Peyer's patch (tissue), 4 donors: ENCODE results near the gene NFAM1. TPM values are rescaled to one million over a fixed set of nuclear protein-coding genes. Genes with fewer than 3 reads are reported as not detected.

Experiments used
- DNase-seq, 3 donors: peaks; one replicate each; pipeline ENCODE4 v3.0.0-alpha.2; 2017 to 2019
- H3K27ac ChIP-seq, 4 donors: fragments of 200-600 bp; sonication (generic); one replicate each; pipeline ENCODE4 v1.5.1; 2016 to 2019
- H3K27me3 ChIP-seq, 2 donors: fragments of 200-600 bp; sonication (generic); one replicate each; pipeline ENCODE4 v1.5.1; 2019
- H3K36me3 ChIP-seq, 3 donors: fragments of 200-600 bp; sonication (generic); one replicate each; pipeline ENCODE4 v1.5.1; 2016 to 2019
- H3K4me1 ChIP-seq, 4 donors: fragments of 200-600 bp; sonication (generic); one replicate each; pipeline ENCODE4 v1.5.1; 2016 to 2019
- H3K4me3 ChIP-seq, 4 donors: fragments of 200-600 bp; sonication (generic); 1 replicate in 3 of 4; 2 replicates in 1 of 4; pipeline ENCODE4 v1.5.1; 2016 to 2019; ENCODE audit warnings: mild to moderate bottlenecking in 1 of 4
- H3K9me3 ChIP-seq, 4 donors: fragments of 200-600 bp; sonication (generic); one replicate each; pipeline ENCODE4 v1.5.1; 2016 to 2019; ENCODE audit warnings: mild to moderate bottlenecking in 1 of 4
- CTCF ChIP-seq, 6 experiments: fragments of 450-650 bp in 4 of 6; fragments of 200-600 bp in 2 of 6; sonication (generic) in 1 of 6; IDR thresholded peaks; one replicate each; pipeline ENCODE4 v1.5.1; 2017 to 2019; ENCODE audit warnings: antibody characterized with exemption in 6 of 6, mild to moderate bottlenecking in 3 of 6, moderate library complexity in 1 of 6
- POLR2A ChIP-seq, 2 donors: fragments of 450-650 bp; IDR thresholded peaks; one replicate each; pipeline ENCODE4 v1.5.1; 2017; ENCODE audit warnings: antibody characterized with exemption in 2 of 2, mild to moderate bottlenecking in 2 of 2, moderate library complexity in 2 of 2
- total RNA-seq, 4 donors: library from RNA; depleted of rRNA; stranded (reverse); fragments of >200 nt; gene quantifications; one replicate each; pipeline ENCODE4 v1.1.0, GENCODE V29; 2016

The NFAM1 gene, protein sequence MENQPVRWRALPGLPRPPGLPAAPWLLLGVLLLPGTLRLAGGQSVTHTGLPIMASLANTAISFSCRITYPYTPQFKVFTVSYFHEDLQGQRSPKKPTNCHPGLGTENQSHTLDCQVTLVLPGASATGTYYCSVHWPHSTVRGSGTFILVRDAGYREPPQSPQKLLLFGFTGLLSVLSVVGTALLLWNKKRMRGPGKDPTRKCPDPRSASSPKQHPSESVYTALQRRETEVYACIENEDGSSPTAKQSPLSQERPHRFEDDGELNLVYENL
- total RNA-seq: 1 to 10 TPM in 2 of 4 donors, under 1 TPM in 2; 0.35 to 2.4 (median 1.0) TPM

- Histone ChIP-seq H3K4me3 (peak within 1 kb of the TSS in 3 of 4 donors; percentile 18 to 34 (median 27)), H3K27me3 (no peaks in the 10 kb centered on the region)
Observed at GRCh38 chr22:42432020-42432596, at the start of gene NFAM1. NFAM1 (minus strand) TSS chr22:42432403; CDS start chr22:42432357, 46 bp downstream.

GRCh38 chr22:42475122-42475521 lies 42.9 kb upstream of the NFAM1 start:
- Histone ChIP-seq H3K27me3 (no peaks in the 10 kb centered on the region), H3K4me1 (no peaks in the 10 kb centered on the region), H3K36me3 (no peaks in the 10 kb centered on the region), H3K4me3 (no peak overlapping the region), H3K27ac (no peak overlapping the region), H3K9me3 (no peaks in the 10 kb centered on the region)
- DNase-seq: no peak
- TF ChIP-seq CTCF (IDR thresholded peaks at IDR 0.05) (no peak), POLR2A (IDR thresholded peaks at IDR 0.05) (no peak)

More at GRCh38 chr22:42432020-42432596, at the start of gene NFAM1:
- TF ChIP-seq POLR2A (IDR thresholded peaks at IDR 0.05): peak in 1 of 2 donors; percentile 11
- TF ChIP-seq CTCF (IDR thresholded peaks at IDR 0.05): no peak
- H3K36me3 ChIP-seq: no peaks in the 10 kb centered on the region
- no peaks in the 10 kb centered on the region for H3K4me1 ChIP-seq
- DNase-seq: peak in 2 of 3 donors; percentile 34 to 65
- no peaks in the 10 kb centered on the region for H3K9me3 ChIP-seq
- H3K27ac ChIP-seq: peak within 1 kb of the TSS in 3 of 4 donors; percentile 43 to 52 (median 46)

GRCh38 chr22:42473484-42474193 lies 41.4 kb upstream of the NFAM1 start:
- no peaks in the 10 kb centered on the region for H3K4me1 ChIP-seq
- no peak overlapping the region for H3K4me3 ChIP-seq
- no peaks in the 10 kb centered on the region for H3K9me3 ChIP-seq
- DNase-seq: no peak
- no peaks in the 10 kb centered on the region for H3K27me3 ChIP-seq
- TF ChIP-seq POLR2A (IDR thresholded peaks at IDR 0.05) (no peak), CTCF (IDR thresholded peaks at IDR 0.05) (peak in 5 of 6 experiments; percentile 57 to 77 (median 68))
- no peak overlapping the region for H3K27ac ChIP-seq
- no peaks in the 10 kb centered on the region for H3K36me3 ChIP-seq

- no peaks in the 10 kb centered on the region for H3K9me3 ChIP-seq
- H3K27ac ChIP-seq: no peak overlapping the region
- no peaks in the 10 kb centered on the region for H3K36me3 ChIP-seq
- H3K4me1 ChIP-seq: no peaks in the 10 kb centered on the region
- DNase-seq: no peak
- no peak for TF ChIP-seq CTCF (IDR thresholded peaks at IDR 0.05)
- no peak for TF ChIP-seq POLR2A (IDR thresholded peaks at IDR 0.05)
- H3K4me3 ChIP-seq: no peak overlapping the region
- H3K27me3 ChIP-seq: no peaks in the 10 kb centered on the region
Observed at GRCh38 chr22:42472671-42473070, 40.5 kb upstream of the NFAM1 start.

GRCh38 chr22:42471441-42471840 lies 39.2 kb upstream of the NFAM1 start:
- no peak overlapping the region for H3K4me3 ChIP-seq
- TF ChIP-seq POLR2A (IDR thresholded peaks at IDR 0.05): no peak
- no peak for TF ChIP-seq CTCF (IDR thresholded peaks at IDR 0.05)
- DNase-seq: no peak
- no peak overlapping the region for H3K27ac ChIP-seq
- no peaks in the 10 kb centered on the region for H3K27me3 ChIP-seq
- H3K4me1 ChIP-seq: no peaks in the 10 kb centered on the region
- H3K9me3 ChIP-seq: no peaks in the 10 kb centered on the region
- H3K36me3 ChIP-seq: no peaks in the 10 kb centered on the region
